ENCODE data around the gene NCOA7.
"Not testable (repeated sequence)": the region's sequence is repeated elsewhere in the genome, so short reads cannot be mapped to it uniquely, and the experiment has no call there.

The NCOA7 gene

DNA sequence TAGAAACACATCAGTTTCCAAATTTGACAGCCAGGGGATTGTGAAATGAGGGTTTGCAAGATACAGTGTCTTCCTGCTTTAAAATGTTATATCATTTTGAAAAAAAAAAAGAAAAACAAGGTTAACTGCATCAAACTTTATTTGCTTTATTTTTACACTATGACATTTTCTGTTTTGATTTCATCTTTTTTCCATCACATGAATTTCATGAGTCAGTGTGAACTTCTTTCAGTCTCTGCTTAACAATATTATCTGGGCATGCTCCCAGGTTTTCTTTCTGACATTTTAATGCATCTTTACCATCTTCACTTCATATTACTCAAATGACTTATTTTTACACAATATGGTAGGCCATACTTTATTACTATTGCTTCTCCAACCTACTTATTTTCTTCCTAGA lies 1.9 kb downstream of the NCOA7 start:
- peak in 2 of 4 experiments; percentile 19 to 49 for DNase-seq

DNA sequence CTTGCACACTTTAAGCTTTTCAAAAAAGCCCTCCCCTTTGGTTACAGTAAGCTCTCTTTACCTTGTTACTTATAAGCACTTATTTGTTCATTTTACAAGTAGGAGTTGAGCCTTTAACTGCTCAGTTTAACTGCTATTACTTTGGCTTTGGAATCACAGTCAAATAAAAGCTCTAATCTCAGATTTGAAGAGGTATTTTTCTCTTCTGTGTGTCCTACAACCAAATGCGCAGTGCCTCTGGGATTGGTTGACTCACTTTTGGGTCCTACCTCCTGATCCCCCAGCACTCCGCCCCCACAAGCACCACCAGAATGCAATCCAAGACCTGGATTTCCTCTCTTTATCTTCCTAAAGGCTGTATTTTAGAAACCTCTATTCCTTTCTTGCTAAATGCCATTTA lies 2.5 kb downstream of the NCOA7 start:
- DNase-seq, result no peak

DNA sequence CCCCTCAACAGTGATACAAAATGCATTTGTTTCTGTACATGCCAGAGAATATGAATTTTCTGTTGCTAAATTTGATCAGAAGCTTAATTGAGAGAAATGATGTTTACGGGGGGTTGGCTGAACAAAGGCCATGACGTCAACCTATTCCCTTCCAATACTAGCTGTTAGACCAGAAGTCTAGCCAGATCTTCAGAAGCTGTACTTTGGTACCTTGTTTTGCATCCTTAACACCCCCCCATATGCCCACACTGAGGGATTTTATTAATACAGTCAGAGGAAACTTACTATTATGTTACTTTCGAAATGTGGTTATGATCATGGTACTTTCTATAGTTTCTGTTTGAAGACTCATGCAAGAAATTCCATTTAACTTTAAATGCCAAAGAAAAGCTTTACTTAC lies 3.1 kb downstream of the NCOA7 start:
- DNase-seq, result no peak

DNA sequence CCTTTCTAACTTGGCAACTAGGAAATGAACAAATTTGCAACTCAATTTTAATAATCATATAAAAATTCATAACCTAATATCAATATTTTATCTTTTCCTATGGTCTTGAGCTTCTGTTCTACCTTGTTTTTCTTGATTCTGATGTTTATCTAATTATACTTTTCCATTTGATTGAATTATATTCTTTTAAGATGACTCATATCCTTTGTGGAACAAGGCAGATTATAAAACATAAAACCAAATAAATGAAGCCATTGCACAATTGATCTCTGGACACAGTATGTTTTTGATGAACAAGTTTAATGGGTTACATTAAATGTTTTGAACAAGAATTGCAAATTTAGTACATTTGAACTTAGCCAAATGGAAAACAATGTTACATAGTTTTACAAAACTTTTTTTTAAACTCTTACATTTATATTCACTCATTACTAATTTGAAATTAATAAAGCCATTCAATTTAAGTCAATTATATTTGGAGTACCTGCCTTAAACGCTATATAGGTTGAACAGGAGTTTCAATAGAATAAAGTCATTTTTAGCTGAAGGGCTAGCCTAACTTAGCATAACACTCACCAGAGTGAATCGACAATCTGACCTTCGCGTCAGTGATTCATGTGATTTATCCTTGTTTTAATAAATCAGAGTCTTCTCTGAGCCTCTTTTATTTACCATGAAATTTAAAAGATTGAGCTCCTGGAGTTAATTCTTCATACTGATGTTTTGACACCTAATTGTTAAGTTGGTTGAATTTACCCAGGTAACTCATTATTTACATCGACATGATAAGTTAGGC lies 3.8 kb downstream of the NCOA7 start:
- no peak for DNase-seq

DNA sequence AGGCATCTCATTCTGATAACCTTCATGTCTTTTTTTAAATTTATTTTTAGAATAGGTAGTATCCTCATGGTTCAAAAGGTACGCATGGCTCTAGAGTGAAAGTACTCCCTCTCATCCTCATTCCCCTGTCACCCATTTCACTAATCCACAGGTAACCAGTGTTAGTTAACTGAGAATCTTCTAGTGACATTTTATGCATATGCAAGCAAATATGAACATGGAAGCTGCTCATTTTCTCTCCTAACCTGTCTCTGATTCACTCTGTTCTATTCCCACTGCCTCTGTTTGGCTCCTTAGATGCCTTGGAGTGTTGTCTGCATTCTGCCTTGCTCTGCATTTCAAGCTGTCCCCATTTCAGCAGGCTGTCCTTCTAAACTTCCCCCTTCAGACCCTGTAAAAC lies 4.5 kb downstream of the NCOA7 start:
- no peak for DNase-seq

DNA sequence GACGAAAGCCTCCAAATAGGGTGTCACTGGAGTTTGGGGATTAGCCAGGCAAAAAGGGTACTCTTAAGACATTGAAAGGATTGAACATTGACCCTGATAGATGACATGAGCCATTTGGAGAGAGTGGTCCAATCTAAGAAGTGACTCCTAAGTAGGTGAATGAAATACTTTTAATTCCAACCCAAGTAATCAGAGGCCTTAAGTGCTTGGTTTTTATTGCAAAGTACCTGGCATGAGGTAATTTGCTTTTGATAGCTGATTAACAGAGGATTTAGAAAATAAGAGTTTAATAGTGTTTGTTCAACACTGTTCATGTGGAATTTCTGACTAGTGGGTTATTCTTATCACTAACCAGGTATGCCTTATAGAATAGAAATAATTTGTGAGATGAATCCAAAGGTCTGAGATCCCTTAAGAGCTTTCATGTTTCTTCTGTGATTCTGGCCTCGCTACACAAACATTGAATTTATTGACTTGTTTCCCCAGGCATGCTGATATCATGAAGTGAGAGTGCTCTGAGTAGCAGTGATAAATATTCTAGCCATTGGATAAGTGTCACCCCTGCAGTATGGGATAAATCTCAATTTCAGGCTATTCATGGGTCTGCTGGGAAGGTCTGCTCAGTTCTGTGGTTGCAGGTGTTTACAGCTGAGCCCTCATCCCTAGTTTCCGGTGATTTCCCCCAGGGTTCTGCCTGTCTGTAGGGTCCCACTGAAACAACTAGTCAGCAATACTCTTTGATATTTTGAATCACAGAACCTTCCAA lies 6.5 kb downstream of the NCOA7 start:
- DNase-seq, result no peak

DNA sequence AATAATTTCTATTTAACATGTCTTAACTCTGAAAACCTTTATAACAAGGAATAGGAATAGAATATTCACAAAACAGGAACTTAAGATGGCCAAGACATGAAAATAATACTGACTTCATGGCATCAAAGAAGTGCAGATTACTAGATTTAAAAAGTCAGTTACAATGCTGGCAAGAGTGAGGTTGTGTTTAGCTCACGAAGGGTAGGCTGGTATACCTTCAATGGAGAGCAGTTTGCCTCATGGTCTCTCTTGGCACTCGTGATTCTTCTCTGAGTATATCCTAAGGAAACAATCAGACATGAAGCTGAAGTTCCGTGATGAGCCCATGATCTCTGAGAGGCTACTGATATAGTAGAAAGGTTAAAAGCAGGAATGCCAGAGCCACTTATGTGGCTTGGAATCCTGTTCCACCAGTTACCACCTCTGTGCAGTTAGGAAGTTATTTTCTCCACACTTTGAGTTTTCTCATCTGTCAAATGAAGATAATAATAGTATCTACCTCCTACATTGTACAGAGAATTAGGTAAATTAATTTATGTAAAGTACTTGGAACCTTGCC lies 7.2 kb downstream of the NCOA7 start:
- DNase-seq, result peak in 1 of 4 experiments; percentile 22

DNA sequence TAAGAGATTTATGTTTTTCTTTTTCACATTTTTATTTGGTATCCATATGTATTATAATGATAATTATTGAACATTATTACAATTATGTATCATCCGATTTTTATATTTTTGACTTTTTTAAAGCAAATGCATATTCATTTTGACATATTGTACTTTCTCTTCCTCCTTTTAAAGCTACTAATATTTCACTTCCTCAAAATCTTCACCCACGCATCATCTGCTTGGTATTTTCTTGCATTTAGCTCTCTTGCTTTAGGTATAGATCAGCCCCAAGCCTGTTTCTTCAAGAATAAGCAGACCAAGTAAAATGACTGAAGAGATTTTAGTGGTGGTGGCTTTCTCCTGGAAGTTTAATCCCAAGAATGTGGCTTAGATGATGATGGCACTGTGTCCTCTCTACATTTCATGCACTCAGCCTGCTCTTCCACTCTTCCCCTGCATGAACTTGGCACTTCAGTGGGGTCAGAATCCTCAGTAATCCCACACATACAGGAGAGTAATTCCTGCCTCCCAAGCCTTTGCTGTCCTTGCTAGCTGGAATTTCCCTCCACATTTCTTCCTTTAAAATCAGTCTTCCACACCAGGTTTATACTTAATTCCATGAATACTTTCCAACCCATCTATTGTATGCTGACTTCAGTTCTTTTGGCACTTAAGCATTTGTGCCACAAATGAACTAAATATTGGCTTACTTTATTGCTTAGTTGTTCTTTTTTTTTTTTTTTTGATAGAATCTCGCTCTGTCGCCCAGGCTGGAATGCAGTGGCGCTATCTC lies 8.2 kb downstream of the NCOA7 start:
- peak; percentile 57 to 93 (median 76) for DNase-seq

DNA sequence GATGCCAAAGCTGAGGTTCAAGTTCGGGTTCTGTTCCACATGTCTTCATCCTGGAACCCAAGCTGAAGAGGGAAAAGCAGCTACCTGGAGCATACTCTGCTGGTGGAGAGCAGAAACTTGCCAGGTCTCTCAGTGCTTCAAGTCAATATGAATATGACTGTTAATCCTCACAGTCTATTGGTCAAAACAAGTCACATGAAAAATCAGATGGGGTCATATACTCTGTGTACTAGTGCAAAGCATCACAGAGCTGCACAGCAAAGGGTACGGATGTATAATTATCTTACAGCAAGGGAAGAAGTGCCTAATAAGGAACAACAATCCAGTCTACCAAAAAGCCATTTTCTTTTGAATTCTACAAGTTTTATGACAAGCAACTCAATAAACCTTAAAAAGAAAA lies 11.6 kb downstream of the NCOA7 start:
- no peak for DNase-seq

DNA sequence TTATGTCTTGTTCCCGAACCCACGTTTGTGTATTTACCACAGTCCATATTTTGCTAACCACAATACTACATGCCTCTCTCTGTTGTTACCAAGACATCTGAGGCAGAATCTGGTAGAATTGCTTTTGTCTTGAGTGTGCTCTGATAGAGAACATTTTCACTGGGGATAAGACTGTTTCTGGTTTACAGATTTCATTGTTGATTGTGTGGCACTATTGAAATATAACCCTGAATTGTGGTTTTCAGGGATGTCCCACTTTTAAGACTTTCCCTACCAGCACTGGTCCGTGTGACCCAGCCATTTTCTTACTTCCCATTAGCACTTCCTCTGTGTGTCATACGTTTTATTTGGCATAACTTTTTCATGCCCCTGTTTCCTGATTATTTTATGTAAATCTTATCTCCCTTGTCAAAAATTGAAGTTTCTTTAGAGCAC lies 12.2 kb downstream of the NCOA7 start:
- peak; percentile 72 to 85 (median 78) for DNase-seq

DNA sequence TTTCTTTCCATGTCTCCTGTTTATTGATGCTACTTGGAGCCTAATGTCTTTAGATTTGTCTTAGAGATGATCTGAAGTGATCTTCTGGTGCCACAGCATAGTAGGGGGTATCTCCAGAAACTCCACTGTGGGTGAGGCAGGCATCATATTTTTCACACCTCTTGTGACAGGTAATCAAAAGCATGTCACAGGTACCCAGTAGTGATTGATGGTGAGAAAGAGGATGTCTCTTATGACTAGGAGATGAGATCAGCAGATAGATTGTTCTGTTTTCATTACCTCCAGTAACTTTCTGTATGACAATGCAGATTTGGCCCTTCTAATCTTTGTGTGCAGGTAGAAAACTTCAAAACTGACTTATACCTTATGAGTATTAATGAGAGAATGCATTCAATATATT lies 13.5 kb downstream of the NCOA7 start:
- no peak for DNase-seq

DNA sequence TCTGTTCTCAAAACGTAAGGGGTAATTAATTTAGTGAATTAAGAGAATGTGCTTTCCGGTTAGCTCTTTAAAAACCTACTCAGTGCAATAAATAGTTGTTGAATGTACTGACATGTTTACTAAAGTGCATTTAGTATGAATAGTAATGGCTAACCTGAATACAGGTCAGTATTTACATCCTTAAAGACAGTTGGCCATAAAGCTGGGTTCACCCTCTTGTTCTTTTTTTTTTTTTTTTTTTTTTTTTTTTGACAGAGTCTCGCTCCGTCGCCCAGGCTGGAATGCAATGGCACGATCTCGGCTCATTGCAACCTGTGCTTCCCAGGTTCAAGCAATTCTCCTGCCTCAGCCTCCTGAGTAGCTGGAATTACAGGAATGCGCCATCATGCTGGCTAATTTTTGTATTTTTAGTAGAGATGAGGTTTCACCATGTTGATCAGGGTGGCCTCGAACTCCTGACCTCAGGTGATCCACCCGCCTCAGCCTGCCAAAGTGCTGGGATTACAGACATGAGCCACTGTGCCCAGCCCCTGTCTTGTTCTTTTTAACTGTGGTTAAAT lies 14.2 kb downstream of the NCOA7 start:
- not testable (repeated sequence) for DNase-seq

DNA sequence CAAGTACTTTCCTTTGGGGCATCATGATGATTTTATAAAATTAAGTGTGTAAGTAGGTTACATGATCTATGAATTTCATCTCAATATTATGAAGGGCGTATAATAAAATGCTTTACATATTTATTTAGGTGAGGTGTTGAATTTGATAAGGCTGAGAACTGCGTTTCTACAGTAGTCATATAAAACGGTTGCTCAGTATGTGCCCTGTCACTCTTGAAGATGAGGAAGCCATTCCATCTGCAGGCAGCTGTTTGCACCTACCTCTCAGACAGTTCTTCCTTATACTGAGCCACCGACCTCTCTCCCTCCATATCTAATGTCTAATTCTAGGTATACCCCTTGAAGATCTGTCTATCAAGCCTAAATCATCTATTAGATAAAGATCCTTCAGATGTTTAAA lies 16.1 kb downstream of the NCOA7 start:
- peak in 2 of 4 experiments; percentile 21 to 24 for DNase-seq

DNA sequence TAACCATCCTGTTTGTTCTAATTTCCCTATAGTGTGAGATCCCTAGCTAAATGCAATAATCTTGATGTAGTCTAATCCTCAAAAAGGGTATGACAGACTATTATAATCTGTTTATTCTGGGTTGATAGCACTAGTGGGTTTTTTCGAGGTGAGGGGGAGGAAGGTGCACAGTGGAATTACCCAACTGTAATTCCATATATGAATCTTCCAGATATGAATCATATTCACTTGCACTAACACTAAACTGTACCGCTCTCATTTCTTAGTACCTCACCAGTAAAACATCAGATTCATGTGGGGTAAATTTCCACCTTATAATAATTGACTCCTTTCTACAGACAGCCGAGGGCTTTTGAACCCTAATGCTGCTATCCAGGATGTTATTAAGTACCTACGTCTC lies 16.5 kb downstream of the NCOA7 start:
- DNase-seq, result no peak

DNA sequence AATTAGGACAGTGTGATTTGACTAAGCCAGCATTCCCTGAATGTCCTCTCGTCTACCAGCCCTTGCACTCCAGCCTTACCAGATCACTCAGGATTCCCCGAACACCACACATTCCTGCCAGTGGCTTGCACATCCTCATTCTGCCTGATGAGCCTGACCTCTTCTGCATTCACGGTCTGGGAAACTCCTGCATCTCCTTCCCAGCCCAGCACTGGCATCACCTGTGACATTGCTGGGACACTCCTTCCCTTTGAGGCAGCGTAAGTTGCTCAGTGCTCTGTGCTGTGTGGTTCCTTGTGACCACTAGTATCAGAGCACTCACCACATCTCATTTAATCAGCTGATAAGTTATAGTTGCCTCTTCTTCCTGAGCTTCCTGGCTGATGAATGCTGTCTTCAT lies 17.3 kb downstream of the NCOA7 start:
- peak in 1 of 4 experiments; percentile 28 for DNase-seq

DNA sequence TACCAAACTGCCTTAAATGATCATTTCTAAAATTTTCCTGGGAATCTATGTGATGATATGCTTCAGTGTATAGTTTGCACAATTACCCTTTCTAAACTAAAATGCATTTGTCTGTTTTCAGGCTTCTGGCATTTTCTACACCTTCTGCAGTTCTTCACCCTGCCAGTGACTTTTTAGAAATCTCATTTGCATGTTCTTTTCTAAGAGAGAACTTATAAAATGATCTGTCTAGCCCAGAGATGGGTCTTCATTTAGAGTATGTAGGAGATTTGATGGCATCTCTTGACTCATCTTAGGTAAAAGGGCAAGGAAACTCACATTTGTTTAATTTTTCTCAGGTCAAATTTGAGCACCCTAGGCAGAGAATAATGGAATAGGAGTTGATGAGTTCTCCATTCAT lies 17.8 kb downstream of the NCOA7 start:
- no peak for DNase-seq

DNA sequence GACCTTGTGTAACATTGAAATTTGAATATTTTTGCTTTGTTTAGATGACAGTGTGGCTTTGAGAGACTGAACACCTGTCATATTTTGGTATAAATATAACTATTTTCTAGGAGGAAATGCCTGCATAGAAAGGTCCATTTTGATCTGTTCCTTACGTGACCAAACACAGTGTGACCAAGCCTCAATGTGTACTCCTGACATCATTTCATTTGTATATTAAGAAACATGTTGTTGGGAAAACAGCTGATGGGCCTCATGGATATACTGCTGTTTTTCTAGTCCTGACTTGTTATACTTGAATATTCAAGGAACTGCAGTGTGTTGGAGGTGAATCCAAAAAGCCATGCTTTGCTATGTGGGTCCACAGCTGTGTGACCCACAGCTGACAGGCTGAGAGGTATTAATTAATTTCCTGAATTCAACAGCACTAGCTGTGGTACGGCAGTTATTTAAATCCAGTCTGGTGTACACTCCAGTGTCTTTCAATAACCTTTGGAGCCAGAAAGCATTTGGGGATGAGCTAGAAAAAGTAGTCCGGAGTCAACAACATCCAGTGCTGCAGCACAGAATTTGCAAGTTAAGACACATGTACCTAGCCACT lies 18.9 kb downstream of the NCOA7 start:
- peak in 3 of 4 experiments; percentile 30 to 65 (median 53) for DNase-seq

DNA sequence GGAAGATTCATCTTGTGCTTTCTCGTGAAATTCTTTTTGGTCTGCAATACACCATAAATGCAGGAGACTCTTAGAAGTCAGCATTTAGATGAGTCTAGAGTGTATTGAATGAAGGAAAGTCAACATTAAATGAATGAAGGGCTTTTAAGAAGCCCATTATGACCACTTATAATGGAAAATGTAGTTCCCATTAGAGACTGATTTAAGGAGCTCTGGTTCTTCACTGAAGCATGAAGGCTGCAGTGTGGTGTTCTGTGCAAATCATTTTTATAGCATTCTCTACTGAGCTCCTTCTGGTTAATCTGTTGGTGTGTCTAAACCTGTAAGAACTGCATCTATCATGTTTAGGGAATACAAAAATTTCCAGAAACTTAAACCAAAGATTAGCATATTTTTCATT lies 19.7 kb downstream of the NCOA7 start:
- DNase-seq, result no peak

DNA sequence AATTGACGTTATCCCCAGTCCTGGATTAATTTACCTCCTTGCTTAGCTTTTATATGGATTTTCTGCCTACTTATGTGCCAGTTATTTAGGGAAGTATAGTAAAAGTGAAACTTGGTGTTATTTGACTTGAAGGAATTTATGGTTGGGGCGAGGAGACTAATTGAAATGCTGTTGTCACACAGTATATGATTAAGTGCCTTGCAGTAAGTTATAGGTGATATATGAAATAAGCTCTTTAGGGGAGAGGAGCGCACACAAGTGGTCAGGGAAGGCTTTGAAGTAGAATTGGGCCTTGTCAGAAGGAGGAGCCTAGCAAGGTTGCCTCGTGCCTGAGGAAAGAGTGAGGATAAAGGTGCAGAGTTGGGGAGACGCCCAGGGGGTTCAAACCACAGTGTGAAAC lies 20.5 kb downstream of the NCOA7 start:
- DNase-seq, result peak in 3 of 4 experiments; percentile 28 to 75 (median 74)

DNA sequence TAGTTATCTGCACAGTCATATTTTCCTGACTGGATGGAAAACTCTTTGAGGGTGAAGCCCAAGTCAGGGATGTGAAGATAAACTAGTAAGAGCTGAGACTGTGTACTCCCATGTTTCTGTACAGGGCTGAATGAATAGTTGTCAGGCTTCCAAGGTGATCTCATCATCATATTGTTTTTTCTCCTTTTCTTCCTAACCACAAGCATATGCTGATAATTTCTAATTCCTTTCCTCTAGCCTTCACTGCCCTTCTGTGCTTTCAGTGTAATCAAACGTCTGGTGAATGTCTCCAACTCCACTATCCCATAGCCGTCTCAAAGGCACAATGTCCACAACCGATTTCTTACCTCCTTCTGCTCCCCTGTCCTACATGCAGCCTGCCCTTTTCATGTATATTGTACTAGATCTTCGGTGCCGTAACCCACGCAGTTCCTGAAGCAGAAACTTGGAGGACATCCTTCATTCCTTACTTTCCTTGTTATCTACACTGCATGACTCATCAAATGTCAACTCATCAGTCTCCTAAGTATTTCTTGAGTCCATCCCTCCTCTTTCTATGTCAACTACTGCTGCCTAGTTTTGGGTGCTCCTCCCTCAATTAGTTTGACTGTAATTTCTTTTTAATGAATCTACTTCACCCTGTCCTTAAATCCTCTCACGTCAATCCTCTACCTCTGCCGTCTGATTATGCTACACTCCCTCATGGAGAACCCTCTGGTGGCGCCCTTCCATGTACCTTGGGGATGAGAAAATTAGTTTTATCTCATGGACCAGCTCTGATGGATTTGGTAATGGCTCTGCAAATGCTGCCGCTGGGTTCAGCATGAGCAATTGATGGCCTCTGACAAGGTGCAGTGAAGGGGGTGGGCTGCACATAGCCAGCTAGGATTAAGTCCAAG lies 21.9 kb downstream of the NCOA7 start:
- peak in 2 of 4 experiments; percentile 24 to 35 for DNase-seq

DNA sequence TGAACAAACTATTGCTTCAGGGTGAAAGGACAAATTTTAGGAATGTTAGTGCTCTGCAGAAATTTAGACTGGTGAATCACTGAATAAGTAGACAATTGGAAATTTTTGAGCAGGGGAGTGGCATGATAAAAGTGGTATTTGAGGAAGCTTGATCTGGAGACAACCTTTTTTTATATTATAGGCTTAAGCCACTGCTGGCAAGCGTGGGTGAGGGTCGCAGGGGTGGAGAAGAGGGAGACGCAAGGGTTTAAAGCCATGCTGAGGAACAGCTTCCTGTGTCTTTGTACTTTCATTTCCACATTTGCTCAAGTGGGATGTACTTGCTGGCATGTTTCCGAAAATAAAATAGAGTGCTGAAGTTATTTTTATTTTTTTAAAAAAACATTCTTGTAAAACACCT lies 23.7 kb downstream of the NCOA7 start:
- DNase-seq, result peak; percentile 61 to 90 (median 83)

Data from suppressor macrophage (primary cell).